Suprapubic skin (tissue), 4 donors: ENCODE measurements around the gene RTL10. TPM values are rescaled to one million over a fixed set of nuclear protein-coding genes. Genes with fewer than 3 reads are reported as not detected.

Source experiments
- total RNA-seq, 4 donors: library from RNA; depleted of rRNA; stranded (reverse); fragments of >200 nt; gene quantifications; one replicate each; pipeline ENCODE4 v1.1.0, GENCODE V29; 2016

The RTL10 gene
- total RNA-seq, 4 donors from 2014 or later: 21.8 to 46.2 (median 32.4) TPM

Other genes starting within 250 kb of the RTL10 start
- gene SEPTIN5, start 140.4 kb downstream of the RTL10 start, total RNA-seq: 100 to 1,000 TPM in 3 of 4 donors, 10 to 100 TPM in 1; 89.0 to 147 (median 129) TPM
- 10 to 100 TPM; 14.7 to 28.7 (median 19.4) TPM for gene GP1BB, start 131.3 kb downstream of the RTL10 start, total RNA-seq
- 1 to 10 TPM; 1.6 to 7.0 (median 4.8) TPM for gene TBX1, start 94.1 kb downstream of the RTL10 start, total RNA-seq
- gene GNB1L, start within 50 bp of the RTL10 start, total RNA-seq: 10 to 100 TPM in 3 of 4 donors, 1 to 10 TPM in 1; 6.3 to 14.6 (median 10.9) TPM
- 100 to 1,000 TPM; 206 to 293 (median 246) TPM for gene COMT, start 86.9 kb upstream of the RTL10 start, total RNA-seq
- 10 to 100 TPM in 2 of 4 donors, 1 to 10 TPM in 2; 8.4 to 33.2 (median 15.7) TPM for gene TXNRD2, start 86.9 kb upstream of the RTL10 start, total RNA-seq
- 10 to 100 TPM; 22.9 to 38.4 (median 26.0) TPM for gene ARVCF, start 161.9 kb upstream of the RTL10 start, total RNA-seq
- 10 to 100 TPM; 23.1 to 31.9 (median 26.8) TPM for gene TANGO2, start 166.2 kb upstream of the RTL10 start, total RNA-seq
- 10 to 100 TPM; 22.4 to 69.1 (median 38.0) TPM for gene DGCR8, start 225.4 kb upstream of the RTL10 start, total RNA-seq